HTERT RPE-1 (cell line): ENCODE measurements around the gene NHS.
"Not testable (repeated sequence)": the region's sequence is repeated elsewhere in the genome, so short reads cannot be mapped to it uniquely, and the experiment has no call there.

Source experiments
- in situ Hi-C: fragments of 300-500 bp; cut with MboI; formaldehyde crosslinking; loops from 4 replicates; pipeline ENCODE4 v1.14.3; 2020; ENCODE audit warnings: low sequenced_read_pairs

The NHS gene

DNA sequence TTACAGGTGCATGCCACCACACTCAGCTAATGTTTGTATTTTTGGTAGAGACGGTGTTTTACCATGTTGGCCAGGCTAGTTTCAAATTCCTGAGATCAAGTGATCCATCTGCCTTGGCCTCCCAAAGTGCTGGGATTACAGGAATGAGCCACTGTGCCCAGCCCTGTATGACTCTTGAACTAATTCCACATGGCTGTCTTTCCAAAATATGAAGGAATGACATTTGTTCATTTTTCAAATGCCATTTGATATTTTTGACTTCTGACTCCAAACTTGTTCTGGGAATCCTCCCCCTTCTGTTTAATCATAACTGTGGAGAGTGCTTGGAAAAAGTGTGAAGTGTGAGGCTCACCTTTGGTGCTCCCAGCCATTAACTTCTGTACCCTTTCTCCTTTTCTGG lies 119.2 kb downstream of the NHS start:
- in situ Hi-C loops: no loop called here

DNA sequence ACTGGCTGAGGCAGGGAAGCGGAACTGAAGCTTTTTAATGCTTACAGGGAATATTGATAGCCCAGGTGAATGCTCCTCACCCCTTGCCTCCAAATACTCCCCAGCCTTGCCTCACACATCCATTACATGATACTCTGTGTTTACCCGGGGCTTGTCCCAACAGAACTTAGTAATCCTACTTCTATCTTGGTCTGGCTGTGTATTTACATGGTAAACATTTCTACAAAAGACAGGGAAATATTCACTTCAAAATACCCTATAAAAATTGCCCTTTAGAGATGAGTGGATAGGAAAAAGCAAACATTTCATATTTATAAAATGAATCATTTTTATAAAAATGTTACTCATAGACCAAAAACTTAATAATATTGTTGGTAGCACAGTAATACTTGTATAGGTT lies 120.1 kb downstream of the NHS start:
- in situ Hi-C loops: no loop called here

DNA sequence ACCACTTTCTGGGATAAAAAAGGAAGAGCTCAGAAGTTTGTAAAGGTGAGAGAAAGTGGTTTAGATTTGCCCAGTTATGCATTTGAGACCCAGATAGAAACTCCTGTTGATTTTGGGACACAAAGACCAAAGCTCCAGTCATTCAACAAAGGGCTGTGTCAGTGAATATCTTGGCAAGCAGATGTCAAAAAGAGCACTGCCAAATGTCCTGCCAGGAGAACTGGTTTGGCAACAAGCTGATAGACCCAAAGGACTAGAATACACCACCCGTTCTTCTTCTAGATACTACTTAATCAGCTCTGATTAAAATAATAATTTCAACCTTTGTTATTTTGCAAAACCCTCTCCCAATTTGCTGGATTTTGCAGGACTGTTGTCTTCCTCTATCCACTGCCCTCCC lies 121.4 kb downstream of the NHS start:
- in situ Hi-C loops: no loop called here

DNA sequence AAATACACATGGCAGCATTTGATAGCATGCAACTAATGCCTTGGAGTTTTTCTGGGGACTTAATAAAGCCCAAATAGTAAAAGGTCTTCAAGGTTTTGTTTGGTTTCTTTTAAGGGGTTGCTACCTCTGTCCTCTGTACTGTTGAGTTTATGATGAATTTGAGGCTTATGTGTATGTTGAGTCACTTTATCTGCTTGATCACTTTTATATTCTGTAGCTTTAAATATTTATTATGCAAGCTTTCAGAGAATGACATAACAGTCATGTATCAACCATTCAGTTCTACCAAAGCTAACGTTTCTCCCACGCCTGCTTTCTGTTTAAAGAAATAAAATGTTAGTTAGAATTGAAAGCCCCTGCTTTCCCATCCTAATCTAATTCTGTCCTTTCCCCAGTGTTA lies 122.2 kb downstream of the NHS start:
- in situ Hi-C loops: no loop called here

DNA sequence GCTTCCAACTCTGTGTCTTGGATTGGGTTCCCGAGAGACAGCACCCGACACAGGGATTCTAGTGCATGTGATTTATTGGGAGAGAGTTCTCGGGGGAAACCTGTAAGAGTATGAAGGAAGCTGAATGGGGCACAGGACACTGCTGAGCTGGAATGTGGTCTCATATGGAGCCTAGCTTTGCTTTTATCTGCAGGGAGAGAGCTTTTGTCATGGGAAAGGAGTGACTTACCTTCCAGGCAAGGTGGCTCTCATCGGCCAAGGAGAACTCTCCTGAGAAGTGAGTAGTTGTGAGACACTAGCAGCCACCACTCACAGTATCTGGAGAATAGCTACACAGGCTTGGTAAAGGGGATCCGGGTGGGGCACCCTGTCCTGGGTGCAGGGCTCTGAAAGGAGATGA lies 124.5 kb downstream of the NHS start:
- in situ Hi-C loops: no loop called here

DNA sequence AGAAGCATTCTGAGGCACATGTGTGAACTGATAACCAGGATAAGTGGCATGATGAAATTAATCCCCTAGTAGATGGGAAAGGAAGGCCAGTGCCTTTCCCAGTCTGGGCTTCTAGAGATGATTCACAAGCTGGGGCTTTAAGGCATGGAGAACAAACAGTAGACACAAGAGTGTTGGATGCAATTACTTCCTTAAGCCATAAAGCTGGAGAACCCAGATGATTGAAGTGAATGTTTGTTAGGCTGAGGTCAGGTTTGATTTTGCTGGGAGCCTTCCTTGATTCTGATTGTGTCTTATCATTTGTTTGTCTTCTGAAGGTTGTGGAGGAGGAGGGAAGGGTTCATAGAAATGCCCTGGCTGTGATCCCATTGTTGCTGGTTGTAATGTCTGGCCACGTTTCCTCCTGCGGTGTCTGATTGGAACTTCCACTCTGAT lies 125.2 kb downstream of the NHS start:
- in situ Hi-C loops: no loop called here

DNA sequence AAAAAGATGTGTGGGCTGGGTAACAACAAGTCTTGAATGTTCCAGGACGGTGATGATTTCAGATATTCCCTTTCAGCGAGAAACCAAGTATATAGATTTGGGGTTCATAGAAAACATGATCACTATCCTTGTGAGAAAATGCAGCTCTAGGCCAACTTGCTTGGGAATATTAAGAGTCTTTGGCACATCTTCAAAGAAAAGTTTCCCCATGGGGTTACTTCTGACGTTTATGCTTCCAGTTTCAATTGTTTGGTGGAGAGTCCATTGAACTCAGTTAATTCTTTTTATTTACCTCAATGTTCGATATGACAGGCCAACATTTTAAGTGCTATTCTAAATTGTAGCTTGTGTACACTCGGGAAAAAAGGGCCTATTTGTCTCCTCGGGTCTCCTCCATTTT lies 126.7 kb downstream of the NHS start:
- in situ Hi-C loops: no loop called here

DNA sequence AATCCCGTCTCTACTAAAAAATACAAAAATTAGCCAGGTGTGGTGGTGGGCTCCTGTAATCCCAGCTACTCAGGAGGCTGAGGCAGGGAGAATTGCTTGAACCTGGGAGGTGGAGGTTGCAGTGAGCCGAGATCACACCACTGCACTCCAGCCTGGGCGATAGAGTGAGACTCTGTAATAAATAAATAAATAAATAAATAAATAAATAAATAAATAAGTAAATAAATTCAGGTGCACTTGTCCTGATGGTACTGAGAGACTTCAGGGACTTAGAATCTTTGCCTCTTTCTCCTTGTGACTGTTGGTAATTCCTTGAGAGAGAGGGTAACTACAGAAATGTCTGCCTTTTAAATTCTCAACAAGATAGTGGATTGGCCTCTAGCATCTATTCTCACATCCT lies 131.4 kb downstream of the NHS start:
- in situ Hi-C loops: not testable (repeated sequence)

DNA sequence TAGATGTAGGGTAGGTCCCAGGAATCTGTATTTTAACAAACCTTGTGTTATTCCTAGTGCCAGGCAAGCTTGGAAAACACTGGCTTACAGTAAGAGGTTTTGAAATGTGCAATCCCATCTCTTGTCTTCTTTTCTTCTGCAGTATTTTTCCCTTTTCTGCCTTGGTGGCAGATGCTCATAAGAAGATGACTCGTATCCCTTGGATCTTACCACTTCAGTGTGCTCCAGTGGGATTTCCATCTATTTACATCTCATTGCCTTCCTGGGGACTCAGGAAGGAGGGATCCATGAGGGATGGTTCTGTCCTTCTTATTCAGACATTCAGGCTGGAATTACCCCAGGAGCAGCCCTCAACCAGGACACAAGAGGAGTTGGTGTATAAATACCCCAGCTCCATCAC lies 136.6 kb downstream of the NHS start:
- in situ Hi-C loops: no loop called here

DNA sequence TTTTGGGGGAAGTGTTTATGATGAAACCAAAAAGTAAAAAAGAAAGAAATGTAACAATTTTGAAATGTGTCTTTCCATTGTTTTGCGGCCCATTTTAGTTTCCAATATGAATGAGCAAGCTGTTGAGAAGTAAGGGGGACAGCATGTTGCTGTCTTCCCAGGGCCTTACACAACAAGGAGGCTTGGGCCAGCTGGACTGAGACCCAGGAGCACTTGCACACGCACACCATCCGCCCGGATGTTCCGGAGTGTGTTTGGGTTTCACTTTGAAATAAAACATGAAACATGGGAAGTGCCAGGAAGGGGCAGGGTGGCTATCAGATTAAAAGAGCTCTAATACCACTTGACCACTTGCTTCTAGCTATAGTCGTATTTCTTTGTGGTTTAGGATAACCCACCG lies 144.4 kb downstream of the NHS start:
- in situ Hi-C loops: no loop called here

DNA sequence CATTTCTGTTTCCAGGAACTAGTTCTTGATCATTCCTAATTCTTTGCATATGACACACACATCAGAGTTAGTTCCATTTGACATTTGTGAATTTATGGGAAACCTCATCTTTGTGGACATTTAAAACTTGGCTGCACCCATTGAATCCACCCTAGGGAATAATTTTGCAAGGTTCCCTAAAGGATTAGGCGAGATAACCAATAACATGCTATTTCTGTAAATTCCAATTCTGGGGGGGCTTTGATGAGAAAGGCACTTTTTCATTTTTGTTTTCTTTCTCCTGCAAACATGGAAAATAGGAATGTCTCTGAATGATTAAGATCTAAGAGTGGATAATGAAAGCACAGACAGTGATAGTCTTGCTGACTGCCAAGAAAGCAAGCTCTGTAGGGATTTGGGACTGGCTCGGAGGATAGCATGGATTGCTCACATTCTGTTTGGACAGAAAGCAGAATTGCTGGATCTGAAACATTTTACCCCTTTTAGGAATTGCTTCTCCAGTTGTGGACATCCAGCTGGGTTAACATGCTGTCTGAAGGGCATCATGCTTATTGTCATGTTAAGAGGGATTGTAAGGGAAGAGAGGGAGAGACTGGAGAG lies 145.1 kb downstream of the NHS start:
- in situ Hi-C loops: no loop called here

DNA sequence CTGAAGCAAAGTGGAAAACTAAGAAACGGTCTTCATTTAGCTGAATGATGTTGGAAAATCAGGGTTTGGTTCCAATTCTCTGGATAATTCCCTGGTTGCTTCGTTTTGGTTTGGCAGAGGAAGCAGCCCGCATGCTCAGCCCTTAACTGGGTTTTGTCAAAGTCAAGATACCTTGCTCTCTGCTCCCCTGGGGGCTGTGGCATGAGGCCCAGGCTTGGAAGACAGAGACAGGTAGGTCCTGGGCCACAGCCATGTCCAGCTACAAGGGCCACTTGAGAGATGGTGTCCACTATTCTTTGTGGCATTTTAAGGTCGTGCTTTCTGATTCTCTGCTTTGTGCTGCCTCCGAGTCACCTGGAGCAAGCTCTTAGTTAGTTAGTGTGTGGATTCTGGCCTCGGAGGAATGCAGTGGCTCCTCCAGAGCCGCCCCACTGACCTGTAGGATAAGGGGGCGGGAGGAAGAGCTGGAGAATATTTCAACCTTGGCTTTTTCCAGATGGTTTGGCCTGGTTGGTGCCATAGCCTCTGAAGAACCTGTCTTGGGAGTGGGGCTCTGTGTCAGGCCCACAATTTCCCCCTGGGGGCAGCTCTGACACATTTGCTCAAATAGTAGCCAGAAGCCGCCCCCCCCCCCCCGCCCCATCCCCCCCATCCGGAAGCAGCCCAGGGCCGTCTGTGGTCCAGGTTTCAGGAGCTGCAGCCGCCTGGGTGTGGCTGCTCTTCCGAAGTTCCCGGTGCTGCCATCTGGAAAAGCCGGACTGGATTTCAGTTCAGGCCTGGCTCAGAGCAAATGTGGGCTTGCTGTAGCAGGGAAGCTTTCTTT lies 147.1 kb downstream of the NHS start:
- in situ Hi-C loops: no loop called here

DNA sequence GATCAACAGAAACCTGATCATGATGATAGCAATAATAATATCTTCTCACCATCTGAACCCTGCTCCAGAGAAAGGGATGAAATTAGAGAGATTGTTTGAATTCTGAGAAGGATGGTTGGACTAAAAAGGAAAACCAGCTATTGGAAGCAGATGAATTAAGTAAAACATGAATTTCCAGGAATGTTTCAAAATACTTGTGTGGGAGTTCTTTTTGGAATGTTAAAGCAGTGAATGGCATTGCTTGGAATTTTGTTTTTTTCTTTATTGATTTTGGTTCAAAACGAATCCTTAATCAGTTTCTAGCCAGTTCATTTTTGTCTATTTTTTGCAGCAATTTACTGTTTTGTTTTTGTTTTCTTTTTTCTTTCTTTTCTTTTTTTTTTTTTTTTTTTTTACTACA lies 150.3 kb downstream of the NHS start:
- in situ Hi-C loops: no loop called here

DNA sequence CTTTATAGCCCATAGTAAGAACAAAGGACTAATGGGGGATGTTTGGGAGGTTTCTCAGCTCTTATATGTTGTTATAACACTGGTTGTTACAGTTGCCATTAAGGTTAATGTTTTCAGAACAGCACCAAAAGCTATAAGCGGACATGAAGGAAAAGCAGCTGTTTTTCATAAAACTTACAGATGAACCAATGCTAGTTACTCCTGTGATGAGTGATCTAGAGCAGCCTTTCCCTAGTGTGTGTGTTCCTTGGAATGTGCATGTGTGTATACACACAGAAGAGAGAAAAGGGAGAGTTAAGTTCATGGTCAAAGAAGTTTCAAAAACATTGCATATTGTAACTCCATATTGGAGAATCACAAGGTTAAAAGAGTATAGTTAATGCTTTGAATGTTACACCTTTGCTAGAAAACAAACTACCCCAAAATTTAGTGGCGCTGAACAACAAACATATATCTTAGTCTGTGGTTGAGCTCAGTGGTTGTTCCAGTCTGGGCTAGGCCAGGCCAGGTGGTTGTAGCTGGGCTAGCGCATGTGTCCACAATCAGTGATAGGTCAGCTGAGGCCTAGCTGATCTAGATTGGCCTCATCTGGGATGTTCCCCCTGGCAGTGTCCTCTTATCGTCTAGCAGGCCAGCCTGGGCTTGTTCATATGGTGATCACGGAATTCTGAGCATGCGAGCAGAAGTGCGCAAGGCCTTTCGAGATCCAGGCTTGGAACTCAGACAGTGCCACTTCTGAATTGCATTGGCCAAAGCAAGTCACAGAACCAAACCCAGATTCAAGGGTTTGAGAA lies 151.0 kb downstream of the NHS start:
- in situ Hi-C loops: no loop called here

DNA sequence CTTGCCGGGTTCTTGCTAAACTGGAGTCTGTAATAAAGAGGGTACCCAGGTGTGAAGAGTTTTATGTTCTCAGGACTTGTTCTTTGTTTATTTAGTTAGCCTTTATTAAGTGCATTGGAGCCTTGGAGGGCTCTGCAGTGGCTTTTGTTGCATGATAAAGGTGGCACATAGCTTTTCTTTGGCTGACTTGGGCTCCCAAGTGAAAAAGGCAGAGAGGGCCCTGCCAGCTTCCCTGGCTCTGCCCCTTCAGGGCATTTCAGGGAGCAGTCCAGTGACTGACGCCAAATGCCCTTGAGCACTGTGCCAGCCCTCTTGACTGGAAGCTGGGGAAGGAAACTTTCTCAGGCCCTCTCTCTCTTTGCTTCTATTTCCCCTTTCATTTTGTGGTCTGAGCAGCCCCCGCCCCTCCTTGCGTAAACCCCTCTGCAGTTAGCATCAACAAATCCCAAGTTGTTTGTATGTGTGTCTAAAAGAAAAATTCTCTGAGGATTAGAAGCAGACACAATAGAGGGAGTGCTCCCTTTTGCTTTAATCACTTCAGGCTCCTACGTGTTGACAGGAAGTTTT lies 152.2 kb downstream of the NHS start:
- in situ Hi-C loops: no loop called here

DNA sequence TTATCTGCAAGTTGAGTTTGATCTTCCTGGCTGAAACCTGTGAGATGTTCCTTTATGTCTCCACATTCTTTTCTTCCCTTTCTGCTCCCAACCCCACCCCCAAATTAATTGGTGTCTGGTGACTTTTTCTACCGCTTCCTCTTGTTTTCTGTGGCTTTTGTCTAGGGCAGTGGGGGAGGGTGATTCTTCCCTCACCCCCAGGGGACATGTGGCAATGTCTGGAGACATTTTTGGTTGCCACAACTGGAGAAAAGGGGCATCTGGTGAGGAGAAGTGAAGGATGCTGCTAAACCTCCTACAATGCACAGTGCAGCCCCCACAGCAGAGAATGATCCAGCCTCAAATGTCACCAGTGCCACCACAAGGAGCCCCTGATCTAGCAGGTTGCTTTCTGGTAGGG lies 152.9 kb downstream of the NHS start:
- in situ Hi-C loops: no loop called here

DNA sequence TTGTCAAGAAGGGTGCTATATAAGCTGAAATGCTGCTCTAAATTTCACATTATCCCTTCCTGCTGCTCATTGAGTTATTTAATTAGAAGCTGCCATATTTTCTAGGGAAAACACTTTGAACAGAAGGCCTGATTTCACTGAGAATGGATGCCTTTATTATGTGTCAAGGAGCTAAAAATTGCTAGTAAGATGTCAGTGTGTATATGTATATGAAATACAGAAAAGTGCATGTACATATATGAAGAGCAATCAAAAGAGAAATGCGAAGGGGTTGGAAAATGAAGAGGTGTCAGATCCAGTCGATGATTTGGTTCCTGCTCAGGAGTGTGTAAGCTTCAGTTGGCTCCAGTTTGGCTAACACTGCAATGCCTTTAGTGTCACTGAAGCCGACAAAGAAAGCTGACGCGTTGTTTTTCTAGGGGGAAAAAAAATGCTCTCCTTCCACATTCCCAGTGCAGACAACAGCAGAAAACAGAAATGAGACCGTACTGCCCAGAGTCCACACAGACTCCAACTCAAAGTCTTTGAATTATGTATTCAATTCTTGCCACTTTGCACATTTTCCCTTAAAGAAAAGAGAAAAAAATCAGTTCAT lies 154.2 kb downstream of the NHS start:
- in situ Hi-C loops: no loop called here

DNA sequence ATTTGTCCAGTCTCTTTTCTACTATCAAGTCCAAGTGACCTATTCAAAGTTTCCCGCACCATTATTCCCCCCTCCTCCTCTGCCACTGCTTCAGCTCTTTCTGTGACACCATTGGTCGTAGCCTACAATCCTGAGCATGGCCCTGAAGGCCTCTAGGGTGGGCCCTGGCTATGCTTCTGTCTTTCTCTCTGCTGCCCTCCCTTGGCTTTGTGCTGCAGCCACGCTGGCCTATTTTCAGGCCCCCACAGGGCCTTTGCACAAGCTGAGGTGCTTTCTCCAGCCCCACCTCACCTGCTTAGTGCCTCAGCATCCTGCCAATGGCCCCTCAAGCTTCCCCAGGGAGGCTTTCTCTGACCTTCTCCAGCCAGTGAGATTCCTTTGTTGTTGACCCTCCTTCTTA lies 156.5 kb downstream of the NHS start:
- in situ Hi-C loops: no loop called here

DNA sequence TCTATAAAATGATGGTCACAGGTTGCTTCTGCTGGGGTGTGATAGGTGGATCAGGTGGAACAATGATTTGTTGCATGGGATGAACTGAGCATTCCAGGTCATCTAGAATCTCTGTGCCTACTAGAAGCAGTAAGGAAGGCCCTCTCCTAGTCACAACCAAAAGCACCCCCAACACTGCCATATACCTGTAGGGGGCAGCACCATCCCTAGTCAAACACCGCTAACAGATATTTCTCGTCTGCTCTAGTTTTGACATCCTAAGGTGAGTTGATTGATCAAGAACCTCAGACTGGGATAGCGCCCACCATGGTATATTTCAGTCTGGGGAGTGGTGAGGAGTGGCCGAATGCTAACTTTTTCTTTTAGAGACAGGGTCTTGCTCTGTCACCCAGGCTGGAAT lies 160.2 kb downstream of the NHS start:
- in situ Hi-C loops: no loop called here

DNA sequence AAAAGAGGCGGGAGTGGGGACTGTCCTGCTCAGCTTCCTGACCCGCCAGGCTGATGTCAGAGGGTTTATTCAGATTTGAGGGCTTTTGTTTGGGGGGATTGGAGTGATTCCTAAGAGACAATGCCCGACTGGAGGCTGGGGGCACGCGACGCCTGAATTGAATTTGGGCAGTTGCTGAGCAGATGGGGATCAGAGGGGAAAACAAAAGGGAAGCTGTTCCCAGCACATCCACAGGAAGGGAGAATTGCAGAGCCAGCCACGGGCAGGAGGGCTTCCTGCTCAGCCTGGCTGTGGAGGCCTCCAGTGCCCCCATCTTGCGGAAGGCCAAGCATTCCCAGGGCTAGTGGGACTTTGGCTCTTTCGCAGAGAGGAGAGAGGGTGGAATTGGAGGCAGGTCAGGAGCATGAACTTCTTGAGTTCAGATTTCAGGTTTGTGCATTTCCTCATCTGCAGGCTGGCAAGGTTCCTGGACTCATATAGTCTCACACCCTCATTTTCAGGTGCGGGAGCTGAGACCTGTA lies 162.8 kb downstream of the NHS start:
- in situ Hi-C loops: no loop called here

DNA sequence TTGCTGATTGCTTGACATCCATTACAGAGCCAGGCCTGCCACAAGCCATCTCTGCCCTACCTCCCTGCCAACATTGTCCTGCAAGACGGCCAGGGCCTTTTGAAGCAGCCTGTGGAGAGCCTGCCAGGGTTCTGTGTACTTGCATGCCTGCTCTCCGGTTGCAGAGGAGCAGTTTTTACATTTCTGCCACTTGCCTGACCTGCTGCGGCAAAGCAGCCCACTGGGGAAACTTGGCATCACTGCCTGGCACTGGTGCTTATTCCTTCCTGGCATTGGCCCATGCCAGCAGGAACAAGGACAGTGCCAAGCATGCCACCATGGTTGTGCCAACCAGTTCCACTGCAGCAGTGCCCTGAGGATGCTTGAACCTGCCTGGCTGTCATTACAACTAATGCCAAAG lies 167.1 kb downstream of the NHS start:
- in situ Hi-C loops: no loop called here
